ENCODE measurements around the gene MACROD1. TPM values are rescaled to one million over a fixed set of nuclear protein-coding genes. Genes with fewer than 3 reads are reported as not detected.

The MACROD1 gene
- total RNA-seq, 1 experiment from 2014 or later = 36.9 TPM

DNA sequence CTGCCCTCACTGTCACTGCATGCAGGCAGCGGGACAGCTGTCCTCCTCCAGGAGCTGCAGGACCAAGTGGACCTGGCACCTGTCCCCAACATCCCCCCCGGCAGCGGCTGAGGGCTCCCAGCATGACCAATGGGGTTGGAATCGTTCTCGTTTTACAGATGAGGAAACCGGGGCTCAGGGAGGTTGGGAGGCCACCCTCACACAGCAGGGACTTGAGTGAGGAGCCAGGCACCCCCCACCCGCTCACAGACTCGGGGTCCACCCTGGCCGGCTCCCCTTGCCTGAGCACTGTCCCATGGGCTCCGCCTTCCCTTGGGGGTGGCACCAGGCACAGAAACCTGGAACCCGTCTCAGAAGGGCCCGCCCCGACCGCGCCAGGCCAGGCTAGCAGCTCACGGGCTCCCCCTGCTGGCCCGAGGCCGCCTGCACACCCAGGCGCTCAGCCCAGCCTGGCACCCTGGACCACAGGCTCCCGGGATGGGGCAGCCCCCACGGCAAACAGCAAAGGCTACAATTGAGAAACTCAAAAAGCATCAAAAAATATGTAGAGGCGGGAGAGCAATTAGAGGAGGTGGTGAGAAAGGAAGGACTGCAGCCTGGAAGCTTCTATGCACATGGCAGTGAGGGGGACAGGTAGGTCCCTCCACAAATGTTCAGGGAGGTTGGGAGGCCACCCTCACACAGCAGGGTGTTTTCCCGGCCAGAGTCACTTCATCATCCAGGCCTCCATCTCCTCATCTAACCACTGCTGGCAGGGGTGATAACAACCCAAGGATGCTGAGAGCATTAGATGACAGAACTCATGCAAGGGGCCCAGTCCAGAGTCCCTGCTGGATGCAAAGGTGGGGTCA, 12.8 kb downstream of the MACROD1 start:
- H3K4me3 Mint-ChIP-seq = no peak overlapping the region
- POLR2A ChIA-PET = interaction anchor here (1.0 to 1.1 kb wide), 2 partner anchors 97 to 233 kb away, joined by 3 read pairs; no protein-coding TSS in a partner anchor
- CTCF ChIA-PET = interaction anchor here (0.6 to 2.2 kb wide), 40 partner anchors 9 to 316 kb away, joined by 3 to 14 read pairs (median 4); partner anchors contain the start of genes CATSPERZ, COX8A, MACROD1 and NUDT22

DNA sequence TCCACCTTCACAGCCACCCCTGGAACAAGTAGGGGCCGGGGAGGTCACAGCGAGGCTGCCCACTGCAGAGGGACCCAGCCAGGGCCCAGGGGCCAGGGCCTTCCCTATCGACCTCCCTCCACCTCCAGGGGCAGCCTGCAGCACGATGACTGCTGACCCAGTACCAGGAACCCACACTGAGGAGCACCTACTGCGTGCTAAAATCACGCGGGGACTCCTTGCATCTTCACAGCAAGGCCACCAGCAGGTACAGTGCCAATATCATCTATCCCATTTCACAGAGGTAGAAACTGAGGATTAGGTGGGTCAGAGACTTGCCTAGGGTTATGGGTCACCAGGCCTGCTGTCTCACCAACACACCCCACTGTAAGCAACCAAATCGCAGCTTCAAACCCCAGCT, 14.6 kb downstream of the MACROD1 start:
- no peak overlapping the region for H3K4me3 Mint-ChIP-seq
- H3K4me1 Mint-ChIP-seq = peaks cover 34% of the 10 kb centered on the region
- no peaks in the 10 kb centered on the region for H3K9me3 Mint-ChIP-seq
- POLR2A ChIA-PET = no interaction called here
- TF ChIP-seq JUN (CRISPR knock-in tag; IDR thresholded peaks at IDR 0.05) (no peak), GABPB1 (CRISPR knock-in tag; IDR thresholded peaks at IDR 0.05) (no peak), GRHL2 (CRISPR knock-in tag; IDR thresholded peaks at IDR 0.05; ENCODE audit: insufficient replicate concordance, severe bottlenecking) (no peak), ZNF317 (CRISPR knock-in tag; IDR thresholded peaks at IDR 0.05; ENCODE audit: borderline replicate concordance, low read depth) (no peak), ZNF396 (CRISPR knock-in tag; IDR thresholded peaks at IDR 0.05; ENCODE audit: borderline replicate concordance) (no peak), ZNF138 (CRISPR knock-in tag; conservative IDR thresholded peaks at IDR 0.05) (no peak), GTF2I (CRISPR knock-in tag; conservative IDR thresholded peaks at IDR 0.05) (no peak)
- TF ChIP-seq, protein P1, sequence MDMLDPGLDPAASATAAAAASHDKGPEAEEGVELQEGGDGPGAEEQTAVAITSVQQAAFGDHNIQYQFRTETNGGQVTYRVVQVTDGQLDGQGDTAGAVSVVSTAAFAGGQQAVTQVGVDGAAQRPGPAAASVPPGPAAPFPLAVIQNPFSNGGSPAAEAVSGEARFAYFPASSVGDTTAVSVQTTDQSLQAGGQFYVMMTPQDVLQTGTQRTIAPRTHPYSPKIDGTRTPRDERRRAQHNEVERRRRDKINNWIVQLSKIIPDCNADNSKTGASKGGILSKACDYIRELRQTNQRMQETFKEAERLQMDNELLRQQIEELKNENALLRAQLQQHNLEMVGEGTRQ (CRISPR knock-in tag; IDR thresholded peaks at IDR 0.05) = no peak
- TF ChIP-seq, protein P2, sequence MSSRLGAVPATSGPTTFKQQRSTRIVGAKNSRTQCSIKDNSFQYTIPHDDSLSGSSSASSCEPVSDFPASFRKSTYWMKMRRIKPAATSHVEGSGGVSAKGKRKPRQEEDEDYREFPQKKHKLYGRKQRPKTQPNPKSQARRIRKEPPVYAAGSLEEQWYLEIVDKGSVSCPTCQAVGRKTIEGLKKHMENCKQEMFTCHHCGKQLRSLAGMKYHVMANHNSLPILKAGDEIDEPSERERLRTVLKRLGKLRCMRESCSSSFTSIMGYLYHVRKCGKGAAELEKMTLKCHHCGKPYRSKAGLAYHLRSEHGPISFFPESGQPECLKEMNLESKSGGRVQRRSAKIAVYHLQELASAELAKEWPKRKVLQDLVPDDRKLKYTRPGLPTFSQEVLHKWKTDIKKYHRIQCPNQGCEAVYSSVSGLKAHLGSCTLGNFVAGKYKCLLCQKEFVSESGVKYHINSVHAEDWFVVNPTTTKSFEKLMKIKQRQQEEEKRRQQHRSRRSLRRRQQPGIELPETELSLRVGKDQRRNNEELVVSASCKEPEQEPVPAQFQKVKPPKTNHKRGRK (CRISPR knock-in tag; IDR thresholded peaks at IDR 0.05; ENCODE audit: borderline replicate concordance) = no peak
- TF ChIP-seq, protein P3, sequence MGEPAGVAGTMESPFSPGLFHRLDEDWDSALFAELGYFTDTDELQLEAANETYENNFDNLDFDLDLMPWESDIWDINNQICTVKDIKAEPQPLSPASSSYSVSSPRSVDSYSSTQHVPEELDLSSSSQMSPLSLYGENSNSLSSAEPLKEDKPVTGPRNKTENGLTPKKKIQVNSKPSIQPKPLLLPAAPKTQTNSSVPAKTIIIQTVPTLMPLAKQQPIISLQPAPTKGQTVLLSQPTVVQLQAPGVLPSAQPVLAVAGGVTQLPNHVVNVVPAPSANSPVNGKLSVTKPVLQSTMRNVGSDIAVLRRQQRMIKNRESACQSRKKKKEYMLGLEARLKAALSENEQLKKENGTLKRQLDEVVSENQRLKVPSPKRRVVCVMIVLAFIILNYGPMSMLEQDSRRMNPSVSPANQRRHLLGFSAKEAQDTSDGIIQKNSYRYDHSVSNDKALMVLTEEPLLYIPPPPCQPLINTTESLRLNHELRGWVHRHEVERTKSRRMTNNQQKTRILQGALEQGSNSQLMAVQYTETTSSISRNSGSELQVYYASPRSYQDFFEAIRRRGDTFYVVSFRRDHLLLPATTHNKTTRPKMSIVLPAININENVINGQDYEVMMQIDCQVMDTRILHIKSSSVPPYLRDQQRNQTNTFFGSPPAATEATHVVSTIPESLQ (CRISPR knock-in tag; IDR thresholded peaks at IDR 0.05) = no peak
- TF ChIP-seq, protein P4, sequence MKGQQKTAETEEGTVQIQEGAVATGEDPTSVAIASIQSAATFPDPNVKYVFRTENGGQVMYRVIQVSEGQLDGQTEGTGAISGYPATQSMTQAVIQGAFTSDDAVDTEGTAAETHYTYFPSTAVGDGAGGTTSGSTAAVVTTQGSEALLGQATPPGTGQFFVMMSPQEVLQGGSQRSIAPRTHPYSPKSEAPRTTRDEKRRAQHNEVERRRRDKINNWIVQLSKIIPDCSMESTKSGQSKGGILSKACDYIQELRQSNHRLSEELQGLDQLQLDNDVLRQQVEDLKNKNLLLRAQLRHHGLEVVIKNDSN (CRISPR knock-in tag; IDR thresholded peaks at IDR 0.05) = no peak
- TF ChIP-seq, protein P5, sequence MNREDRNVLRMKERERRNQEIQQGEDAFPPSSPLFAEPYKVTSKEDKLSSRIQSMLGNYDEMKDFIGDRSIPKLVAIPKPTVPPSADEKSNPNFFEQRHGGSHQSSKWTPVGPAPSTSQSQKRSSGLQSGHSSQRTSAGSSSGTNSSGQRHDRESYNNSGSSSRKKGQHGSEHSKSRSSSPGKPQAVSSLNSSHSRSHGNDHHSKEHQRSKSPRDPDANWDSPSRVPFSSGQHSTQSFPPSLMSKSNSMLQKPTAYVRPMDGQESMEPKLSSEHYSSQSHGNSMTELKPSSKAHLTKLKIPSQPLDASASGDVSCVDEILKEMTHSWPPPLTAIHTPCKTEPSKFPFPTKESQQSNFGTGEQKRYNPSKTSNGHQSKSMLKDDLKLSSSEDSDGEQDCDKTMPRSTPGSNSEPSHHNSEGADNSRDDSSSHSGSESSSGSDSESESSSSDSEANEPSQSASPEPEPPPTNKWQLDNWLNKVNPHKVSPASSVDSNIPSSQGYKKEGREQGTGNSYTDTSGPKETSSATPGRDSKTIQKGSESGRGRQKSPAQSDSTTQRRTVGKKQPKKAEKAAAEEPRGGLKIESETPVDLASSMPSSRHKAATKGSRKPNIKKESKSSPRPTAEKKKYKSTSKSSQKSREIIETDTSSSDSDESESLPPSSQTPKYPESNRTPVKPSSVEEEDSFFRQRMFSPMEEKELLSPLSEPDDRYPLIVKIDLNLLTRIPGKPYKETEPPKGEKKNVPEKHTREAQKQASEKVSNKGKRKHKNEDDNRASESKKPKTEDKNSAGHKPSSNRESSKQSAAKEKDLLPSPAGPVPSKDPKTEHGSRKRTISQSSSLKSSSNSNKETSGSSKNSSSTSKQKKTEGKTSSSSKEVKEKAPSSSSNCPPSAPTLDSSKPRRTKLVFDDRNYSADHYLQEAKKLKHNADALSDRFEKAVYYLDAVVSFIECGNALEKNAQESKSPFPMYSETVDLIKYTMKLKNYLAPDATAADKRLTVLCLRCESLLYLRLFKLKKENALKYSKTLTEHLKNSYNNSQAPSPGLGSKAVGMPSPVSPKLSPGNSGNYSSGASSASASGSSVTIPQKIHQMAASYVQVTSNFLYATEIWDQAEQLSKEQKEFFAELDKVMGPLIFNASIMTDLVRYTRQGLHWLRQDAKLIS (CRISPR knock-in tag; IDR thresholded peaks at IDR 0.05; ENCODE audit: borderline replicate concordance) = no peak
- TF ChIP-seq, protein P6, sequence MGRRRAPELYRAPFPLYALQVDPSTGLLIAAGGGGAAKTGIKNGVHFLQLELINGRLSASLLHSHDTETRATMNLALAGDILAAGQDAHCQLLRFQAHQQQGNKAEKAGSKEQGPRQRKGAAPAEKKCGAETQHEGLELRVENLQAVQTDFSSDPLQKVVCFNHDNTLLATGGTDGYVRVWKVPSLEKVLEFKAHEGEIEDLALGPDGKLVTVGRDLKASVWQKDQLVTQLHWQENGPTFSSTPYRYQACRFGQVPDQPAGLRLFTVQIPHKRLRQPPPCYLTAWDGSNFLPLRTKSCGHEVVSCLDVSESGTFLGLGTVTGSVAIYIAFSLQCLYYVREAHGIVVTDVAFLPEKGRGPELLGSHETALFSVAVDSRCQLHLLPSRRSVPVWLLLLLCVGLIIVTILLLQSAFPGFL (CRISPR knock-in tag; IDR thresholded peaks at IDR 0.05; ENCODE audit: borderline replicate concordance) = no peak
- no peak overlapping the region for H3K27ac Mint-ChIP-seq
- H3K27me3 Mint-ChIP-seq (ENCODE audit: low read depth) = peaks cover 2% of the 10 kb centered on the region; the same call in 1 of the 2 replicates
- no peak for ATAC-seq
- no peaks in the 10 kb centered on the region for H3K36me3 Mint-ChIP-seq
- DNase-seq (ENCODE audit: low spot score) = no peak
- CTCF ChIA-PET = interaction anchor here (0.7 to 3.9 kb wide), 7 partner anchors 12 to 152 kb away, joined by 3 to 17 read pairs (median 10); partner anchors contain the start of gene STIP1

More for the DNA sequence above, 12.8 kb downstream of the MACROD1 start:
- TF ChIP-seq, protein P7, sequence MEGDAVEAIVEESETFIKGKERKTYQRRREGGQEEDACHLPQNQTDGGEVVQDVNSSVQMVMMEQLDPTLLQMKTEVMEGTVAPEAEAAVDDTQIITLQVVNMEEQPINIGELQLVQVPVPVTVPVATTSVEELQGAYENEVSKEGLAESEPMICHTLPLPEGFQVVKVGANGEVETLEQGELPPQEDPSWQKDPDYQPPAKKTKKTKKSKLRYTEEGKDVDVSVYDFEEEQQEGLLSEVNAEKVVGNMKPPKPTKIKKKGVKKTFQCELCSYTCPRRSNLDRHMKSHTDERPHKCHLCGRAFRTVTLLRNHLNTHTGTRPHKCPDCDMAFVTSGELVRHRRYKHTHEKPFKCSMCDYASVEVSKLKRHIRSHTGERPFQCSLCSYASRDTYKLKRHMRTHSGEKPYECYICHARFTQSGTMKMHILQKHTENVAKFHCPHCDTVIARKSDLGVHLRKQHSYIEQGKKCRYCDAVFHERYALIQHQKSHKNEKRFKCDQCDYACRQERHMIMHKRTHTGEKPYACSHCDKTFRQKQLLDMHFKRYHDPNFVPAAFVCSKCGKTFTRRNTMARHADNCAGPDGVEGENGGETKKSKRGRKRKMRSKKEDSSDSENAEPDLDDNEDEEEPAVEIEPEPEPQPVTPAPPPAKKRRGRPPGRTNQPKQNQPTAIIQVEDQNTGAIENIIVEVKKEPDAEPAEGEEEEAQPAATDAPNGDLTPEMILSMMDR (IDR thresholded peaks at IDR 0.05) = peak; percentile 99
- TF ChIP-seq, protein P8, sequence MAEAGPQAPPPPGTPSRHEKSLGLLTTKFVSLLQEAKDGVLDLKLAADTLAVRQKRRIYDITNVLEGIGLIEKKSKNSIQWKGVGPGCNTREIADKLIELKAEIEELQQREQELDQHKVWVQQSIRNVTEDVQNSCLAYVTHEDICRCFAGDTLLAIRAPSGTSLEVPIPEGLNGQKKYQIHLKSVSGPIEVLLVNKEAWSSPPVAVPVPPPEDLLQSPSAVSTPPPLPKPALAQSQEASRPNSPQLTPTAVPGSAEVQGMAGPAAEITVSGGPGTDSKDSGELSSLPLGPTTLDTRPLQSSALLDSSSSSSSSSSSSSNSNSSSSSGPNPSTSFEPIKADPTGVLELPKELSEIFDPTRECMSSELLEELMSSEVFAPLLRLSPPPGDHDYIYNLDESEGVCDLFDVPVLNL (CRISPR knock-in tag; IDR thresholded peaks at IDR 0.05; ENCODE audit: borderline replicate concordance, low read depth) = no peak
- TF ChIP-seq NR2C2 (CRISPR knock-in tag; IDR thresholded peaks at IDR 0.05) = no peak
- Mint-ChIP-seq H3K9me3 (no peaks in the 10 kb centered on the region), H3K36me3 (no peaks in the 10 kb centered on the region), H3K4me1 (peaks cover 30% of the 10 kb centered on the region), H3K27me3 (ENCODE audit: low read depth) (peaks cover 2% of the 10 kb centered on the region; the same call in 1 of the 2 replicates), H3K27ac (no peak overlapping the region)
- DNase-seq (ENCODE audit: low spot score) (peak; percentile 78), ATAC-seq (peak; percentile 83)

All from WTC11 (cell line).